Prostate gland (tissue), 2 donors: ENCODE measurements around the gene PECR.

ENCODE experiments used
- CTCF ChIP-seq, 4 experiments: fragments of 200-600 bp in 2 of 4; fragments of 450-650 bp in 2 of 4; sonication (generic) in 2 of 4; IDR thresholded peaks; 1 replicate in 3 of 4; 2 replicates in 1 of 4; pipeline ENCODE4 v1.5.1; 2016 to 2019; ENCODE audit warnings: antibody characterized with exemption in 4 of 4, mild to moderate bottlenecking in 2 of 4, moderate library complexity in 2 of 4
- POLR2A ChIP-seq: fragments of 450-650 bp; IDR thresholded peaks from one replicate; pipeline ENCODE4 v1.6.1; 2016; ENCODE audit warnings: antibody characterized with exemption, mild to moderate bottlenecking
- POLR2AphosphoS5 ChIP-seq: sonication (generic); formaldehyde crosslinking; IDR thresholded peaks from one replicate; pipeline ENCODE4 v1.6.1; 2017; ENCODE audit warnings: antibody characterized with exemption

GRCh38 chr2:216117561-216118340 lies 36.1 kb upstream of the PECR start:
- TF ChIP-seq CTCF (IDR thresholded peaks at IDR 0.05) (no peak), POLR2AphosphoS5 (no peak), POLR2A (no peak)
